SK-N-SH (cell line): ENCODE data around the gene PROSER2.

Source experiments
- EP300 ChIP-seq, 2 experiments: IDR thresholded peaks; 2 replicates each; pipeline versions ENCODE4 v1.4.0 to v1.6.1; 2012; ENCODE audit warnings: borderline replicate concordance in 1 of 2, low read depth in 1 of 2, low read length in 1 of 2
- TF ChIP-seq, protein P1 (sequence below): fragments of 200-600 bp; sonication (generic); IDR thresholded peaks from 2 replicates; pipeline ENCODE4 v1.6.1; 2017; ENCODE audit warnings: antibody characterized with exemption, mild to moderate bottlenecking, moderate library complexity
- TF ChIP-seq, protein P2 (sequence below): IDR thresholded peaks from 2 replicates; pipeline ENCODE4 v1.4.0; 2012; ENCODE audit warnings: low read depth

DNA sequence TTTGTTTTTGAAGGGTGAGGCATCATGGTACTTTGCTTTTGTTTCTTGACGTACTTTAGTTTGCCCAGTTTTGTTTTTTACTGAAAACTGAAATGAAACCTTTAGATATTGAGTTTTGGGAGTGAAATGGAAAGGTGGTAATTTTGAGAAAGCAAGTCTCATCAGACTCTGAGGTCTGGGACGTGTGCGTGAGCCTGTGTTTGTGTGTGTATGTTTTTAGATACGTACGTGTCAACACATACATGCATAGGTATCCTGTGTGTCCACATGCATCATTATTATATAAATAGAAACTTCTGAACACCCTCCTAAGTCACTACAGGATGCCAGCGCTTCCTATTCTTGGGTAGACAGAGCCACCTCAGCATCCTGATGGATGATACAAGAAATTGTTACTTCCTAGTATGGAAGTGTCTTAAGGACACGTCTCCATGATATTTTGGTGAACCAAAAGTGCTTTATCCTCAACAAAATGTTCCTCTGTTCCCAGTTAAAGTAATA is 47.8 kb downstream of the PROSER2 start:
- TF ChIP-seq, protein P1, sequence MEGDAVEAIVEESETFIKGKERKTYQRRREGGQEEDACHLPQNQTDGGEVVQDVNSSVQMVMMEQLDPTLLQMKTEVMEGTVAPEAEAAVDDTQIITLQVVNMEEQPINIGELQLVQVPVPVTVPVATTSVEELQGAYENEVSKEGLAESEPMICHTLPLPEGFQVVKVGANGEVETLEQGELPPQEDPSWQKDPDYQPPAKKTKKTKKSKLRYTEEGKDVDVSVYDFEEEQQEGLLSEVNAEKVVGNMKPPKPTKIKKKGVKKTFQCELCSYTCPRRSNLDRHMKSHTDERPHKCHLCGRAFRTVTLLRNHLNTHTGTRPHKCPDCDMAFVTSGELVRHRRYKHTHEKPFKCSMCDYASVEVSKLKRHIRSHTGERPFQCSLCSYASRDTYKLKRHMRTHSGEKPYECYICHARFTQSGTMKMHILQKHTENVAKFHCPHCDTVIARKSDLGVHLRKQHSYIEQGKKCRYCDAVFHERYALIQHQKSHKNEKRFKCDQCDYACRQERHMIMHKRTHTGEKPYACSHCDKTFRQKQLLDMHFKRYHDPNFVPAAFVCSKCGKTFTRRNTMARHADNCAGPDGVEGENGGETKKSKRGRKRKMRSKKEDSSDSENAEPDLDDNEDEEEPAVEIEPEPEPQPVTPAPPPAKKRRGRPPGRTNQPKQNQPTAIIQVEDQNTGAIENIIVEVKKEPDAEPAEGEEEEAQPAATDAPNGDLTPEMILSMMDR, result no peak
- TF ChIP-seq, protein P2, sequence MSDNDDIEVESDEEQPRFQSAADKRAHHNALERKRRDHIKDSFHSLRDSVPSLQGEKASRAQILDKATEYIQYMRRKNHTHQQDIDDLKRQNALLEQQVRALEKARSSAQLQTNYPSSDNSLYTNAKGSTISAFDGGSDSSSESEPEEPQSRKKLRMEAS, result no peak
- no peak for TF ChIP-seq EP300 (IDR thresholded peaks at IDR 0.05; ENCODE audit: borderline replicate concordance in 1 of 2, low read depth in 1 of 2, low read length in 1 of 2)
